OCI-LY1 (cell line): ENCODE measurements around the gene PLXND1.

ENCODE experiments used
- EZH2 ChIP-seq: fragments of 200-600 bp; sonication (generic), shearing (Covaris generic); IDR thresholded peaks from 2 replicates; pipeline ENCODE4 v1.8.0; 2017; ENCODE audit warnings: borderline replicate concordance, mixed run types, mild to moderate bottlenecking, antibody characterized with exemption, low read length, moderate library complexity, mixed read lengths
- TF ChIP-seq, protein P1 (sequence below): fragments of 200-600 bp; sonication (generic), shearing (Covaris generic); IDR thresholded peaks from 2 replicates; pipeline ENCODE4 v1.5.1; 2017; ENCODE audit warnings: mild to moderate bottlenecking, antibody characterized with exemption, low read length, moderate library complexity, mixed read lengths

- TF ChIP-seq, protein P1, sequence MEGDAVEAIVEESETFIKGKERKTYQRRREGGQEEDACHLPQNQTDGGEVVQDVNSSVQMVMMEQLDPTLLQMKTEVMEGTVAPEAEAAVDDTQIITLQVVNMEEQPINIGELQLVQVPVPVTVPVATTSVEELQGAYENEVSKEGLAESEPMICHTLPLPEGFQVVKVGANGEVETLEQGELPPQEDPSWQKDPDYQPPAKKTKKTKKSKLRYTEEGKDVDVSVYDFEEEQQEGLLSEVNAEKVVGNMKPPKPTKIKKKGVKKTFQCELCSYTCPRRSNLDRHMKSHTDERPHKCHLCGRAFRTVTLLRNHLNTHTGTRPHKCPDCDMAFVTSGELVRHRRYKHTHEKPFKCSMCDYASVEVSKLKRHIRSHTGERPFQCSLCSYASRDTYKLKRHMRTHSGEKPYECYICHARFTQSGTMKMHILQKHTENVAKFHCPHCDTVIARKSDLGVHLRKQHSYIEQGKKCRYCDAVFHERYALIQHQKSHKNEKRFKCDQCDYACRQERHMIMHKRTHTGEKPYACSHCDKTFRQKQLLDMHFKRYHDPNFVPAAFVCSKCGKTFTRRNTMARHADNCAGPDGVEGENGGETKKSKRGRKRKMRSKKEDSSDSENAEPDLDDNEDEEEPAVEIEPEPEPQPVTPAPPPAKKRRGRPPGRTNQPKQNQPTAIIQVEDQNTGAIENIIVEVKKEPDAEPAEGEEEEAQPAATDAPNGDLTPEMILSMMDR, result no peak
- no peak for TF ChIP-seq EZH2
Measured at GRCh38 chr3:129552287-129553050, 54.0 kb downstream of the PLXND1 start.
